ENCODE data around the gene SUFU.

DNA sequence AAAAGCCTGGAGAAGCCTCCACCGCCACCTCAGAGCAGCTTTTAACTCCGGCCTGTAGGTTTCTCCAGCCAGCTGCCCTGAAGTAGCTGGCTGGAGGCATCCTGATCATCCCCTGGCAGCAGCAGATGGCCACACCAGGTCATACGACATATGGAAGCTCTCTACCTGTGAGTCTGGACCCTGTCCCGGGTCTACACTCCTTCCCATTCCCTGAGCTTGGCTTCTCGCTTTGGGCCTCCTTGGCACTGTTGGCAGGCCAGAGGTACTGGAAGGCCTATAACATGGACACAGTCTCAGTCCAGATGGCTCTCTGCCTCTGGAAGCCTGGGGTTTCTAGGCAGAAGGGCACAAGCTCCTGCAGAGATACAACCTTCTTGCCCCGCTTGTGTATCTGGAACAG lies 97.0 kb downstream of the SUFU start:
- TF ChIP-seq, protein P1, sequence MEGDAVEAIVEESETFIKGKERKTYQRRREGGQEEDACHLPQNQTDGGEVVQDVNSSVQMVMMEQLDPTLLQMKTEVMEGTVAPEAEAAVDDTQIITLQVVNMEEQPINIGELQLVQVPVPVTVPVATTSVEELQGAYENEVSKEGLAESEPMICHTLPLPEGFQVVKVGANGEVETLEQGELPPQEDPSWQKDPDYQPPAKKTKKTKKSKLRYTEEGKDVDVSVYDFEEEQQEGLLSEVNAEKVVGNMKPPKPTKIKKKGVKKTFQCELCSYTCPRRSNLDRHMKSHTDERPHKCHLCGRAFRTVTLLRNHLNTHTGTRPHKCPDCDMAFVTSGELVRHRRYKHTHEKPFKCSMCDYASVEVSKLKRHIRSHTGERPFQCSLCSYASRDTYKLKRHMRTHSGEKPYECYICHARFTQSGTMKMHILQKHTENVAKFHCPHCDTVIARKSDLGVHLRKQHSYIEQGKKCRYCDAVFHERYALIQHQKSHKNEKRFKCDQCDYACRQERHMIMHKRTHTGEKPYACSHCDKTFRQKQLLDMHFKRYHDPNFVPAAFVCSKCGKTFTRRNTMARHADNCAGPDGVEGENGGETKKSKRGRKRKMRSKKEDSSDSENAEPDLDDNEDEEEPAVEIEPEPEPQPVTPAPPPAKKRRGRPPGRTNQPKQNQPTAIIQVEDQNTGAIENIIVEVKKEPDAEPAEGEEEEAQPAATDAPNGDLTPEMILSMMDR (IDR thresholded peaks at IDR 0.05; ENCODE audit: insufficient read depth, low read length, poor library complexity, severe bottlenecking): no peak
- no peak for TF ChIP-seq EZH2phosphoT487 (conservative IDR thresholded peaks at IDR 0.05; ENCODE audit: low read length)

Measured in SU-DHL-6 (cell line).